ENCODE results near the gene C5orf47.

DNA sequence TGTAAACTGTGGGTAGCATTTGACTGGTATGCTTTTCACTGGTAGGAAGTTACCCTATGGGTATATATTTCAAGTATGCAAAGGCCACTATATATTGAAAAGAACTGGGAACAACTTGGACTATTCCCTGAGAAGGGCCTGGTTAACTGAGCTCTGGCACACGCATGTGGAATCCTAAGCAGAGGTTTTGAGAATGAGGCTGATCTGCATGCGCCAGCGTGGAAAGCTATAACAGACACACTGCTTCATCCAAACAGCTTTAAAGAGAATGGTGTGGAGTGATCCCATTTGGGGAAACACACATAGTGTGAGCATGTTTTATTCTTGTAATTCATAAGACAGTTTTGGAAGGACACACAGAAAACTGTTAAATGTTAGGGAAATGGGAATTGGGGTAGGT lies 64.9 kb downstream of the C5orf47 start:
- no peak for TF ChIP-seq CTCF (conservative IDR thresholded peaks at IDR 0.05 in 1 of 2, IDR thresholded peaks at IDR 0.05 in 1 of 2; ENCODE audit: extremely low read depth in 1 of 2, insufficient read depth in 1 of 2, low read depth in 1 of 2, low read length in 2 of 2)
- no peak for TF ChIP-seq EZH2 (IDR thresholded peaks at IDR 0.05; ENCODE audit: borderline replicate concordance, low read length)

All from mammary epithelial cell (primary cell).